ENCODE data around the gene AMPD2. TPM values are rescaled to one million over a fixed set of nuclear protein-coding genes. Genes with fewer than 3 reads are reported as not detected.

AMPD2 gene
- total and polyA plus RNA-seq, 9 of the 15 experiments (the other 6 are each of a cell fraction or from before 2014, with no cell fraction given): 2.0 to 77.7 (median 28.2) TPM

DNA sequence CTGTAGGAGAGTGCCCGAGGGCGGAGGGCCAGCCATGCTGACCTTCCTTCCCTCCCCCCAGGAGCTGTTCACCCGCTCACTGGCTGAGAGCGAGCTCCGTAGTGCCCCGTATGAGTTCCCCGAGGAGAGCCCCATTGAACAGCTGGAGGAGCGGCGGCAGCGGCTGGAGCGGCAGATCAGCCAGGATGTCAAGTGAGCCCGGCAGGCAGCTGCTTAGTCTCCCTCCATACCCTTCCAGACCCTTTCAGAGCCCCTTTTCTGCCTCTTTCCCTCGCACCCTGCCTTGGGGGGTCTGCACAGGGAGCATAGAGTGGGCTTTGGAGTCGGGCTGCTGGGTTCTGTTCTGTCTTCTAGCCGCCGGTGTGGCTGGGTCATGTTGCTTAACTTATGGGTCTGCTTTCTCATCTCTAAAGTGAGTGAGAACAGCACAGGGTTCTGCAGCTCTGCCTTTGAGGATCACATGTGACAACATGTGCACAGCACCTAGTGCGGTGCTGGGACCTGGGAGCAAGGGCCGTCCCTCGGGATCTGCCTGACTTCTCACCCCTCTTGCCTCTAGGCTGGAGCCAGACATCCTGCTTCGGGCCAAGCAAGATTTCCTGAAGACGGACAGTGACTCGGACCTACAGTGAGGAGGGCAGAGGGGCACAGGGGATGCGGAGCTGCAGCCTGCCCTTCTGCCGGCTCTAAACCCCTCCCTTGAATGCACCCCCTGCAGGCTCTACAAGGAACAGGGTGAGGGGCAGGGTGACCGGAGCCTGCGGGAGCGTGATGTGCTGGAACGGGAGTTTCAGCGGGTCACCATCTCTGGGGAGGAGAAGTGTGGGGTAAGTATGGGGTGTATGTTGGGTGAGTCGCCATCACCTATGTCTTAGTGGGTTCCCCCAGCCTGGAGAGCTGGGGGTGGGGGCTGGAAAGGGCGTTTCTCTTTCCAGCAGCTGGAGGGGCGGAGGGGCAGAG, 6.2 kb downstream of the AMPD2 start:
- TF ChIP-seq ZFX (CRISPR knock-in tag; IDR thresholded peaks at IDR 0.05) (no peak), NFE2L1 (tag; IDR thresholded peaks at IDR 0.05; ENCODE audit: borderline replicate concordance, low read depth) (no peak), ARID1B (IDR thresholded peaks at IDR 0.05) (no peak), CAMTA2 (CRISPR knock-in tag; conservative IDR thresholded peaks at IDR 0.05) (no peak), ZBTB33 (CRISPR knock-in tag; IDR thresholded peaks at IDR 0.05) (peak; percentile 59; the same call in 1 of the 2 replicates), MNT (conservative IDR thresholded peaks at IDR 0.05) (no peak), CTCF (IDR thresholded peaks at IDR 0.05 in 2 of 3, conservative IDR thresholded peaks at IDR 0.05 in 1 of 3; ENCODE audit: insufficient read depth in 2 of 3, low read depth in 1 of 3, low read length in 3 of 3) (peak in 2 of 3 experiments; percentile 25 to 26; a peak in 1 of 6 replicates), TFAM (CRISPR knock-in tag; conservative IDR thresholded peaks at IDR 0.05) (no peak), RBFOX2 (IDR thresholded peaks at IDR 0.05; ENCODE audit: low read depth, low read length) (peak; percentile 36)
- TF ChIP-seq, protein P1, sequence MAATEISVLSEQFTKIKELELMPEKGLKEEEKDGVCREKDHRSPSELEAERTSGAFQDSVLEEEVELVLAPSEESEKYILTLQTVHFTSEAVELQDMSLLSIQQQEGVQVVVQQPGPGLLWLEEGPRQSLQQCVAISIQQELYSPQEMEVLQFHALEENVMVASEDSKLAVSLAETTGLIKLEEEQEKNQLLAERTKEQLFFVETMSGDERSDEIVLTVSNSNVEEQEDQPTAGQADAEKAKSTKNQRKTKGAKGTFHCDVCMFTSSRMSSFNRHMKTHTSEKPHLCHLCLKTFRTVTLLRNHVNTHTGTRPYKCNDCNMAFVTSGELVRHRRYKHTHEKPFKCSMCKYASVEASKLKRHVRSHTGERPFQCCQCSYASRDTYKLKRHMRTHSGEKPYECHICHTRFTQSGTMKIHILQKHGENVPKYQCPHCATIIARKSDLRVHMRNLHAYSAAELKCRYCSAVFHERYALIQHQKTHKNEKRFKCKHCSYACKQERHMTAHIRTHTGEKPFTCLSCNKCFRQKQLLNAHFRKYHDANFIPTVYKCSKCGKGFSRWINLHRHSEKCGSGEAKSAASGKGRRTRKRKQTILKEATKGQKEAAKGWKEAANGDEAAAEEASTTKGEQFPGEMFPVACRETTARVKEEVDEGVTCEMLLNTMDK (IDR thresholded peaks at IDR 0.05; ENCODE audit: borderline replicate concordance, insufficient read depth, low read depth, low read length, poor library complexity, severe bottlenecking): peak; percentile 29
- H3K27ac ChIP-seq (ENCODE audit: extremely low read depth, low read depth, low read length): no peak overlapping the region
- no peak overlapping the region for H3K4me3 ChIP-seq
- no TSS peak for BruUV-seq (replicated peaks)
- intact Hi-C loops (cut with micrococcal nuclease) (no loop called here), in situ Hi-C loops (cut with MboI) (no loop called here)
- H3K9me1 ChIP-seq (ENCODE audit: control insufficient read depth, insufficient read depth, low read length): peaks cover 5% of the 10 kb centered on the region
- no peak for FAIRE-seq
- H3K9ac ChIP-seq (ENCODE audit: insufficient read depth in 1 of 2, low read depth in 2 of 2, low read length in 2 of 2): peak overlapping the region in 1 of 2 experiments; percentile 60; a peak in 2 of 4 replicates
- peaks cover 5% of the 10 kb centered on the region for H4K20me1 ChIP-seq (replicated peaks; ENCODE audit: control insufficient read depth, insufficient read depth, low read length)
- no peak overlapping the region for H2AFZ ChIP-seq (ENCODE audit: low read depth, low read length)
- H3K79me2 ChIP-seq (ENCODE audit: control insufficient read depth, insufficient read depth, low read length): peaks cover 35% of the 10 kb centered on the region
- peak; percentile 14; the same call in 2 of the 3 replicates for ATAC-seq
- no peaks in the 10 kb centered on the region for H3K27me3 ChIP-seq (ENCODE audit: control insufficient read depth in 2 of 2, insufficient read depth in 2 of 2, low read length in 2 of 2)
- 86% methylated on average over 31 of the region's 32 CpGs for WGBS (ENCODE audit: insufficient coverage, low coverage, missing lambda C conversion rate)
- POLR2A ChIA-PET: interaction anchor here (1.0 to 2.8 kb wide), 4 partner anchors 14 to 196 kb away, joined by 3 to 17 read pairs (median 8); partner anchors contain the start of gene GNAI3
- H3K9me3 ChIP-seq (replicated peaks; ENCODE audit: control insufficient read depth, insufficient read depth, low read depth, low read length): no peaks in the 10 kb centered on the region
- no peak for DNase-seq (ENCODE audit: extremely low read depth in 1 of 4, low spot score in 3 of 4)
- CTCF ChIA-PET (ENCODE audit: low intra/inter-chr PET ratio): no interaction called here
- H3K4me2 ChIP-seq (ENCODE audit: insufficient read depth, low read length): no peak overlapping the region
- peaks cover 49% of the 10 kb centered on the region; the same call in 2 of the 3 replicates for H3K36me3 ChIP-seq (ENCODE audit: control insufficient read depth, insufficient read depth, low read length)
- H3K4me1 ChIP-seq (replicated peaks in 1 of 2; ENCODE audit: control insufficient read depth in 2 of 2, insufficient read depth in 2 of 2, low read length in 2 of 2): peaks cover 20 to 71% of the 10 kb centered on the region in 2 experiments
